ENCODE measurements around the gene RNF135. TPM values are rescaled to one million over a fixed set of nuclear protein-coding genes. Genes with fewer than 3 reads are reported as not detected.
"Not testable (repeated sequence)": the region's sequence is repeated elsewhere in the genome, so short reads cannot be mapped to it uniquely, and the experiment has no call there.

Gene RNF135
- total RNA-seq, 4 donors from 2014 or later, result 18.4 to 31.4 (median 24.5) TPM

GRCh38 chr17:31003225-31003866 is 32.5 kb downstream of the RNF135 start:
- Histone ChIP-seq H3K4me1 (no peaks in the 10 kb centered on the region), H3K27me3 (no peaks in the 10 kb centered on the region), H3K4me3 (no peak overlapping the region), H3K9me3 (no peaks in the 10 kb centered on the region), H3K36me3 (peaks cover 0 to 26% (median 0%) of the 10 kb centered on the region in 3 donors), H3K27ac (no peak overlapping the region)
- no peak for DNase-seq
- TF ChIP-seq POLR2A (IDR thresholded peaks at IDR 0.05), result no peak

DNA sequence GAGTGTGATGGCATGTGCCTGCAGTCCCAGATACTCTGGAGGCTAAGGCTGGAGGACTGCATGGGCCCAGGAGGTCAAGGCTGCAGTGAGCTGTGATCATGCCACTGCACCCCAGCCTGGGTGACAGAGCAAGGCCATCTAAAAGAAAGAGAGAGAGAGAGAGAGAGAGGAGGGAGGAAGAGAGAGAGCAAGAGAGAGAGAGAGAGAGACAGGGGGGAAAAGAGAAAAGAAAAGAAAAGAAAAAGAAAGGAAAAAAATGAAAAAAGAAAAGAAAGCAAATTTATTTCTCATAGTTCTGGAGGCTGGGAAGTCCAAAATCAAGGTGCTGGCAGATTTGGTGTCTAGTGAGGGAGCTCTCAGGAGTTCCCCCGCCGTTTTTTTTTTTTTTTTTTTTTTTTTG is 33.3 kb downstream of the RNF135 start:
- Histone ChIP-seq H3K4me1 (no peaks in the 10 kb centered on the region), H3K9me3 (no peaks in the 10 kb centered on the region), H3K27ac (no peak overlapping the region), H3K36me3 (peaks cover 0 to 18% (median 0%) of the 10 kb centered on the region in 3 donors), H3K27me3 (no peaks in the 10 kb centered on the region), H3K4me3 (no peak overlapping the region)
- TF ChIP-seq CTCF (IDR thresholded peaks at IDR 0.05) (no peak), POLR2A (IDR thresholded peaks at IDR 0.05) (no peak)
- no peak for DNase-seq

DNA sequence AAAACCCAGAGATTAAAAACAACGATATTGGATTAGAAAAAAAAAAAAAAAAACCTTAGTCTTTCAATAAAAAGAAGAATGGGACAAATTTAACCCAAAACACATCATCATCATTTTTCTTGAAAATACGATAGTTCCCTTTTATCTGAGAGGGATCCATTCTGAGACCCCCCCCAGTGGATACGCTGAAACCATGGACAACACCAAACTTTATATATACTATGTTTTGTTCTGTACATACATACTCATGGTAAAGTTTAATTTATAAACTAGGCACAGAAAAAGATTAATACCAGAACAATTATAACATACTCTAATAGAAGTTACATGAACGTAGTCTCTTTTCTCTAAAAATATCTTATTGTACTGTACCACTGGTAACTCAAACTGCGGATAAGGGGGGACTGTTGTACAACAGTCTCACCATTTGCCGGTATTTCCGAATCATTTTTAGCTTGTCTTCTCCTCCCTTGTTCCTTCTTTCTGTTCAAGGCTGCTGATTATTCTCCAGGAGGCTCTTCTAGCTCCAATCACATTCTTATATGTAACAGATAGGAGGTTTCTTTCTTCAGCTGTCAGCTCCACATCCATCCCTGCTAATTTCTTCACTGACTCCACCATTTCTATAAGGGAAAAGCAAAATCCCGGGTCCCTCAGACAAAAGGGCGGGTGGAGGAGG is 37.0 kb downstream of the RNF135 start:
- peak overlapping the region; percentile 61 to 79 (median 69) for H3K27ac ChIP-seq
- H3K4me3 ChIP-seq, result peak overlapping the region; percentile 63 to 71 (median 66)
- no peaks in the 10 kb centered on the region for H3K27me3 ChIP-seq
- TF ChIP-seq POLR2A (IDR thresholded peaks at IDR 0.05) (no peak), CTCF (IDR thresholded peaks at IDR 0.05) (no peak)
- no peaks in the 10 kb centered on the region for H3K4me1 ChIP-seq
- DNase-seq, result no peak
- no peaks in the 10 kb centered on the region for H3K36me3 ChIP-seq
- H3K9me3 ChIP-seq, result no peaks in the 10 kb centered on the region

DNA sequence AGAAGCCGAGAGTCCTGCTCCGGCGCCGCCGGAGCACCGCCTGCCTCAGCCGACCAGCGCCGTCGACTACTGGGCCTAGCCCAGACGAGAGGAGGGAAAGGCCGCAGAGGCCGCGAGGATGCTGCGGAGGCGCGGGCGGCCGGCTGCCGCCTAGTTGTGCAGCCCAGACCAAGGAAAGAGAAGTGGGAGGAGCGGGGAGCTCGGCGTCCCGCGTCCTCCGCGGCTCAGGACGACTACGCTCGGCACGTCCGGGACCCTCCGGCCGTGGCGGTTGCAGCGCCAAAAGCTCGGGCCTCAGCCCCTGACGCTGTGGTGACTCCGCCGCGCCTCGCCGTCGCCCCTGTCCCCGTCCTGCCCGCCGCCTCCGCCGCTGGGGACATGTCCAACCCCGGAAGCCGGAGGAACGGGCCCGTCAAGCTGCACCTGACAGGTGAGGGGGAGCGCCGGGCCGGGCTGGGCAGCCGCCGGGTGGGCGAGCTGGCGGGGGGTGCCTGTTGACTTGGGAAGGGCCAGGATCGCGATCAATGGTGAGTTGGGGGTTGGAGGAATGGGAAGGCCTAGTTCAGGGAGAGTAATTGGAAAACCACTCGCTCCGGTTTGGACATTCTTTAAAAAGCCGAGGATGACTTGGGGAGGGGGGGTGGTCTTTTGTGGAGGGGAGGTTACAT is 37.7 kb downstream of the RNF135 start:
- no peaks in the 10 kb centered on the region for H3K9me3 ChIP-seq
- H3K27ac ChIP-seq, result peak overlapping the region; percentile 61 to 79 (median 69)
- H3K36me3 ChIP-seq, result no peaks in the 10 kb centered on the region
- no peaks in the 10 kb centered on the region for H3K27me3 ChIP-seq
- TF ChIP-seq POLR2A (IDR thresholded peaks at IDR 0.05) (peak in 1 of 2 donors; percentile 13), CTCF (IDR thresholded peaks at IDR 0.05) (peak in 1 of 6 experiments; percentile 16)
- no peaks in the 10 kb centered on the region for H3K4me1 ChIP-seq
- peak; percentile 69 to 81 (median 80) for DNase-seq
- peak overlapping the region; percentile 63 to 71 (median 66) for H3K4me3 ChIP-seq

- DNase-seq, result peak in 2 of 3 donors; percentile 52 to 54
- H3K4me3 ChIP-seq, result peak overlapping the region; percentile 63 to 71 (median 66)
- peak overlapping the region; percentile 61 to 79 (median 69) for H3K27ac ChIP-seq
- not testable (repeated sequence) for H3K9me3 ChIP-seq, H3K27me3 ChIP-seq, H3K36me3 ChIP-seq, H3K4me1 ChIP-seq
These were observed 38.3 kb downstream of the RNF135 start for GRCh38 chr17:31009042-31009702.

- DNase-seq, H3K4me3 ChIP-seq, H3K4me1 ChIP-seq, H3K9me3 ChIP-seq, H3K36me3 ChIP-seq, H3K27ac ChIP-seq, H3K27me3 ChIP-seq: not testable (repeated sequence)
These were observed 39.2 kb downstream of the RNF135 start for GRCh38 chr17:31010014-31010413.

GRCh38 chr17:31013844-31014243 is 43.0 kb downstream of the RNF135 start:
- no peak overlapping the region for H3K27ac ChIP-seq
- H3K4me3 ChIP-seq, result no peak overlapping the region
- no peak for TF ChIP-seq CTCF (IDR thresholded peaks at IDR 0.05)
- no peak for TF ChIP-seq POLR2A (IDR thresholded peaks at IDR 0.05)
- no peaks in the 10 kb centered on the region for H3K4me1 ChIP-seq
- no peaks in the 10 kb centered on the region for H3K36me3 ChIP-seq
- H3K27me3 ChIP-seq, result no peaks in the 10 kb centered on the region
- no peak for DNase-seq
- no peaks in the 10 kb centered on the region for H3K9me3 ChIP-seq

All from Peyer's patch (tissue), 4 donors.